GM18870 (cell line): Measurements from ENCODE around the gene ERI3.

ENCODE experiments used
- ATAC-seq: cut with Tn5 transposase; IDR thresholded peaks from one replicate; pipeline ENCODE4 v1.9.1; 2021; ENCODE audit warnings: moderate library complexity; ENCODE audit not compliant: unreplicated experiment

Gene ERI3, protein sequence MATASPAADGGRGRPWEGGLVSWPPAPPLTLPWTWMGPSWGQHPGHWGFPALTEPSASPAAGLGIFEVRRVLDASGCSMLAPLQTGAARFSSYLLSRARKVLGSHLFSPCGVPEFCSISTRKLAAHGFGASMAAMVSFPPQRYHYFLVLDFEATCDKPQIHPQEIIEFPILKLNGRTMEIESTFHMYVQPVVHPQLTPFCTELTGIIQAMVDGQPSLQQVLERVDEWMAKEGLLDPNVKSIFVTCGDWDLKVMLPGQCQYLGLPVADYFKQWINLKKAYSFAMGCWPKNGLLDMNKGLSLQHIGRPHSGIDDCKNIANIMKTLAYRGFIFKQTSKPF

DNA sequence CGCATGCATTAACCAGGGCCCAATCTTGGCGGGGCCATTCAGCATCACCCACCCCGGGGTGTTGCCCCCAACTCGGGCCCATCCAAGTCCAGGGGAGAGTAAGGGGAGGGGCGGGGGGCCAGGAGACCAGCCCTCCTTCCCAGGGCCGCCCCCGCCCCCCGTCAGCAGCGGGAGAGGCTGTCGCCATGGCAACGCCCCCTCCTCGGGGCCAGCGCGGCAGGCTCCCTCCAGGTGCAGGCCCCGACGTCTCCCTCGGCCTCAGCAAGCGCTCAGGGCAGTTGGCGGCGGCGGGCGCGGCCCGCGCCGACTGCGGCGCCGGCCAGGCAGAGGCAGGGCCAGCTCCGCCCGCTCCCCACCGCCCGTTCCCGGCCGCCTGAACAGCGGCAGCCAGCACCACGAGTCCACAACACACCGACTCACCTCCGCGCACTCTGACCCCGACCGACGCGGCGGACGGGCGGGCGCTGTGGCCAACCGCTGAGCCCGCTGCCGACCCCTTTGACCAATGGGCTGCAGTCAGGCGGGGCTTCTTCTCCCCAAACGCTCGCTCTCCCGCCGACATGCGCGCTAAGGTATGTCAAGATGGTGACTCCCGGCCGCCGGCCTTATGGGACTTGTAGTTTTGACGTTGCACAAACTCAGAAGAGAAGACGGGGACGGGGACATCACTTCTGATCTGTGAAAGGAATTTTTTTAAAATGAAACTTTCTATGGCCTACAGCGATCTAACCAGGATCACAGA lies at the start of gene ERI3:
ERI3 (minus strand) TSS at position 418 of the 742 bp plus-strand sequence; CDS start at position 187, 231 bp downstream.
- ATAC-seq: peak; percentile 85

- ATAC-seq: no peak
Measured at GRCh38 chr1:44401256-44402228, 46.5 kb upstream of the ERI3 start.

- no peak for ATAC-seq
Measured at GRCh38 chr1:44390277-44390676, 35.2 kb upstream of the ERI3 start.

DNA sequence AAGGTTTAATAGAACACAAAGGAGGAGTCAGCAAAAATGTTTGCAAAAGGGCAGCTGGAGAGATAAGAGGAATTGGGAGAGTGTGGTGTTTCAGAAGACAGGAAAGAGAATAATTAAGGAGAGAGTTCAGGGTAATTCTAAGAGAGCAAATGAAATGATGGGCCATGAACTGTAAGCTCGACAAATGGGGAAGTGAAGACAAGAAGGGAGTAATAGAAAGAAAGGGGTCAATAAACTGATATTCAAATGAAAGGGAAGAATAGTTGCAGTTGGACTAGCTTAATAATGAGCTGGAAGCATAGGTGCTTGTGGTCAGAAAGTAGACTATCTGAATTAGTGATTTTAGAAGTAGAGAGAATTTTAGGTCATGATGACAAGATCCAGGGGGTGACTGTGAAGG lies 34.4 kb upstream of the ERI3 start:
- no peak for ATAC-seq

DNA sequence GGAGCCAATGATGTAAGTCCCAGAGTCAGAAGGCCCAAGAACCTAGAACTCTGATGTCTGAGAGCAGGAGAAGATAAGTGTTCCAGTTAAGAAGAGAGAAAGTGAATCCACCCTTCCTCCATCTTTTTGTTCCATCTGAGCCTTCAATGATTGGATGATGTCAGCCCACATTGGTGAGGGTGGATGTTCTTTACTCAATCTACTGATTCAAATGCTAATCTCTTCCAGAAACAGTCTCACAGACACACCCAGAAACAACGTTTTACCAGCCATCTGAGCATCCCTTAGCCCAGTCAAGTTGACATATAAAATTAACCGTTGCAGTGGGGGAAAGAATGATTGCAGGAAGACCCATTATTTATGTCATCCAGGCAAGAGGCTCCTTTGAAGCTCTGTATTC lies 33.5 kb upstream of the ERI3 start:
- no peak for ATAC-seq

GRCh38 chr1:44380666-44381177 lies 25.7 kb upstream of the ERI3 start:
- ATAC-seq: no peak

DNA sequence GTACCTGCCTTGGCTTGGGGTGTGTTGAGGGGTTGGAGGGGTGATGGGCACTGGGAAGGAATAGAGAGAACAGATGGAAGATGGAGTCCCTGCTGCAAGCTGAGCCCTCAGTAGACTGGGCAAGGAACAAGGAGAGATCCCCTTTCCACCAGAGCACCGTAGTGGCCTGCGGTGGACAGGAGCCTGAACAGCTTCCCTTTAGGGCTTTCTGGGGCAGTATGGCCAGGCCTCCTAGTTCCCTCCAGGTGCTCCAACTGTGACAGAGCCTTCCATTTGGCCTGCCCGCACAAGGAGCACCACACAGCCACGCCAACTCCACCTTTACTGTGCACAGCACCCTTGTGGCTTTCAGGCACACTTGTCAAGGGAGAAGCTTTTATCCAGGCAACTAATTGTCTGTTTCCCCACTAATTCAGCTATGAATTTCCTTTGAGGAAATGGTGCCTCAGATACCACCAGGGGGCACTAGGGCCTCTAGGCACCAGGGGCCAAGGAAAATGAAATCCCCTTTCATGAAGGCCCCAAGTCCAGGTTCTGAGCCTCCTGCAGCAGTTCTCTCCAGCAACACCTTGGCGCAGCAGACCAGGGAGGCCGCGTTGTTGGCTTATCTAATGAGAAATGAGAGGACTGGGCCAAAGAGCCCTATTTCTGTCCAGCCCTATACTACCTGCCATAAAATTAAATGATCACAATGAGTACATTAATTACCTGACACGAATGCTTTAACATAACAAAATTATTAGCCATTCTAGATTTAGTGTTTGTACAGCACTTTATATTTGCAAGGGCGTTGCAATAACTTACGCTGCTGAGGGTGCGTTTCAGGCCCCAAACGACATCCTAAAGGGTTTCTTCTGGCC lies 23.1 kb upstream of the ERI3 start:
- ATAC-seq: no peak

DNA sequence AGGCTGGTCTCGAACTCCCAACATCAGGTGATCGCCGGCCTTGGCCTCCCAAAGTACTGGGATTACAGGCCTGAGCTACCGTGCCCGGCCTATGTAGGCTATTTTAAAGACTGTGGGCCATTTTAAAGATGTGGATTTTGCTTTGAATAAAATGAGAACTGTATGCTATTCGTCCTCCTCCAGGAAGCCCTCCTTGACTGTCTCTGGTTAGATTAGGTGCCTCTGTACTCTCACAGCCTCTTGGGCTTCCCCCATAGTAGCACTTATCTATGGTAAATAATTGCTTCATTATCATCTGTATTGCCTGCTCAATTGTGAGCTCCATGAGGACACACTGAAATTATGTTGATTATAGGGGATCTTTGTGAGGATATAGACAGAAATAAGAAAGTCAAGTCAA lies 20.5 kb upstream of the ERI3 start:
- ATAC-seq: no peak

GRCh38 chr1:44371206-44371605 lies 16.1 kb upstream of the ERI3 start:
- no peak for ATAC-seq

GRCh38 chr1:44368471-44369151 lies 13.6 kb upstream of the ERI3 start:
- ATAC-seq: no peak

GRCh38 chr1:44367944-44368343 lies 12.9 kb upstream of the ERI3 start:
- no peak for ATAC-seq

- no peak for ATAC-seq
Measured at GRCh38 chr1:44366371-44366975, 11.4 kb upstream of the ERI3 start.

- no peak for ATAC-seq
Measured at GRCh38 chr1:44361478-44361877, 6.4 kb upstream of the ERI3 start.

DNA sequence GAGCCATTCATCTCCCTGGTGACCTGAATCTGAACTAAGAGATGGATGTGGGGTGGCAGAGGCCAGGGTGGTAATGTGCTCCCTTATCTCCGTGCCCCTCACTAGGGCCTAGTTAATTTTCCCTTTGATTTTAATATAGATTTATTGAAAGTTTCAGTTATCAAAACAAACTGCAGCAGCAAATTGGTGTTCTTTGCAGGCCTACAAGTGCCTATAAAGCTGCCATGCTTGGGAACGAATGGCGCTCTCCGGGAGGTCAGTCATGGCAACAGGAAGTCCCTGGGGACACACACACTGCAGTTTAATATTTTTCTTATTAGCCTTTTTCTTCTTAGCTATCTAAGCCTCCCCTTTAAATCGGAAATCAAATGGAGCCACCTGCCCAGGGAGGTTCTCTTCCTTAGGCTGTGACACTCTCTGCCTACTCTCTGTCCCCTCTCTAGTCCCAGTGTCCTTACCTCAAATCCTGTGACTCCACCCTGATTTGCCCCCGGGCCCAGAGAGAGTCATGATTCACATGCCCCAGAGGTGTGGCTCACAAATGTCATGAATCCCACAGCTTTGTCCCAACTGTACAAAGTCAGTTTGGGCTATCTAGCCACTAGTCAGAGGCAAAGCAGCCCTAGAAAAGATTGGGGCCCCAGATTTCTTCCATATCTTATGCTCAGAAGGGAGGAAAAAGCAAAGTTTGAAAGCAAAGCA lies 4.3 kb upstream of the ERI3 start:
- no peak for ATAC-seq

- no peak for ATAC-seq
Measured at GRCh38 chr1:44357710-44358109, 2.7 kb upstream of the ERI3 start.

- ATAC-seq: no peak
Measured at GRCh38 chr1:44355582-44356305, 687 bp upstream of the ERI3 start.

GRCh38 chr1:44354268-44354839 lies 703 bp downstream of the ERI3 start:
- ATAC-seq: no peak

GRCh38 chr1:44353604-44354003 lies 1.5 kb downstream of the ERI3 start:
- no peak for ATAC-seq
